Activated CD8-positive, alpha-beta memory T cell treated with anti-CD3 and anti-CD28 coated beads, Interleukin-2, amount 10 ng/mL, durations not matched to agents 7 days and 5 days (primary cell): ENCODE results near the gene MAML3. TPM values are rescaled to one million over a fixed set of nuclear protein-coding genes. Genes with fewer than 3 reads are reported as not detected.

Experiments used
- ATAC-seq: fragments of 150-1000 bp; cut with Tn5 transposase; one replicate; pipeline ENCODE4 v1.10.0; 2021; ENCODE audit warnings: moderate library complexity
- CTCF ChIA-PET: fragments of 350-600 bp; sonication (Branson Sonifier 250); formaldehyde crosslinking; loops from one replicate; lab custom pipeline; 2021; ENCODE audit warnings: antibody characterized with exemption; lab: Charles Lee
- DNase-seq: peaks from one replicate; pipeline ENCODE4 v3.0.0-alpha.2; 2020
- H3K27ac Mint-ChIP-seq: one replicate; pipeline ENCODE4 v1.8.0; 2021; ENCODE audit warnings: mild to moderate bottlenecking, mixed read lengths
- H3K27me3 Mint-ChIP-seq: one replicate; pipeline ENCODE4 v1.8.0; 2021; ENCODE audit warnings: mixed read lengths
- H3K36me3 Mint-ChIP-seq: one replicate; pipeline ENCODE4 v1.8.0; 2021; ENCODE audit warnings: mild to moderate bottlenecking, mixed read lengths
- H3K4me1 Mint-ChIP-seq: one replicate; pipeline ENCODE4 v1.8.0; 2021; ENCODE audit warnings: mixed read lengths
- H3K4me3 Mint-ChIP-seq: one replicate; pipeline ENCODE4 v1.8.0; 2021; ENCODE audit warnings: mild to moderate bottlenecking, moderate library complexity, mixed read lengths
- H3K9me3 Mint-ChIP-seq: one replicate; pipeline ENCODE4 v1.8.0; 2022; ENCODE audit warnings: low read depth, mixed read lengths
- total RNA-seq, 2 experiments: library from RNA; stranded (reverse); gene quantifications; one replicate each; pipeline ENCODE4 v1.2.3, GENCODE V29; 2021

Gene MAML3
- total RNA-seq, 2 experiments from 2014 or later: 1.8 to 4.3 TPM

DNA sequence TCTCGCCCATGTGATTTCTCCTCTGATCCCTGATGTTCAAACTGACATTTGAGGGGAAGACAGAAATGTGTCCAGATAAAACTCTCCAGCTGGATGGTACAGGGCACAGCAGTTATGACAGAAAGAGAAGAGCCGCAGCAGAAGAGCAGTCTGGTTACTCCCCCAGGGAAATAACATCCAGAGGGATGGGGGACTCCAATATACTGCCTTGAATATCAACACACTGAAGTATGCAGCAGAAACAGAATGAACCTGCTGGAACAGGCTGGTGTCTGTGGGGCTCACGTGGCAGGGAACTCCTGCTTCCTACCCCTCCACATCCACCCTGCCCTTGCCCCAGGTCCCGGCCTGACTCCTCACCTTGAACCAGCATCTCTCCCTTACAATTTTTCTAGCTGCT, 394.9 kb downstream of the MAML3 start:
- ATAC-seq: no peak
- Mint-ChIP-seq H3K9me3 (no peaks in the 10 kb centered on the region), H3K27ac (no peak overlapping the region), H3K36me3 (no peaks in the 10 kb centered on the region), H3K4me3 (no peak overlapping the region), H3K27me3 (peaks cover 14% of the 10 kb centered on the region), H3K4me1 (peaks cover 6% of the 10 kb centered on the region)
- no peak for DNase-seq
- CTCF ChIA-PET: no interaction called here

- DNase-seq (no peak), ATAC-seq (no peak)
- Mint-ChIP-seq H3K27ac (no peak overlapping the region), H3K9me3 (no peaks in the 10 kb centered on the region), H3K27me3 (peaks cover 14% of the 10 kb centered on the region), H3K36me3 (no peaks in the 10 kb centered on the region), H3K4me1 (peaks cover 6% of the 10 kb centered on the region), H3K4me3 (no peak overlapping the region)
- CTCF ChIA-PET: no interaction called here
These were observed 397.4 kb downstream of the MAML3 start for GRCh38 chr4:139756391-139757180.

- no peak overlapping the region for H3K4me3 Mint-ChIP-seq
- H3K27me3 Mint-ChIP-seq: peaks cover 13% of the 10 kb centered on the region
- CTCF ChIA-PET: interaction anchor here (1.0 kb wide), 1 partner anchor 19 kb away, joined by 3 read pairs; no protein-coding TSS in a partner anchor
- peaks cover 6% of the 10 kb centered on the region for H3K4me1 Mint-ChIP-seq
- H3K36me3 Mint-ChIP-seq: no peaks in the 10 kb centered on the region
- no peaks in the 10 kb centered on the region for H3K9me3 Mint-ChIP-seq
- DNase-seq (no peak), ATAC-seq (no peak)
- H3K27ac Mint-ChIP-seq: no peak overlapping the region
These were observed 399.0 kb downstream of the MAML3 start for GRCh38 chr4:139754938-139755337.

GRCh38 chr4:139753686-139754085, 400.3 kb downstream of the MAML3 start:
- no peaks in the 10 kb centered on the region for H3K36me3 Mint-ChIP-seq
- CTCF ChIA-PET: no interaction called here
- H3K4me3 Mint-ChIP-seq: no peak overlapping the region

DNA sequence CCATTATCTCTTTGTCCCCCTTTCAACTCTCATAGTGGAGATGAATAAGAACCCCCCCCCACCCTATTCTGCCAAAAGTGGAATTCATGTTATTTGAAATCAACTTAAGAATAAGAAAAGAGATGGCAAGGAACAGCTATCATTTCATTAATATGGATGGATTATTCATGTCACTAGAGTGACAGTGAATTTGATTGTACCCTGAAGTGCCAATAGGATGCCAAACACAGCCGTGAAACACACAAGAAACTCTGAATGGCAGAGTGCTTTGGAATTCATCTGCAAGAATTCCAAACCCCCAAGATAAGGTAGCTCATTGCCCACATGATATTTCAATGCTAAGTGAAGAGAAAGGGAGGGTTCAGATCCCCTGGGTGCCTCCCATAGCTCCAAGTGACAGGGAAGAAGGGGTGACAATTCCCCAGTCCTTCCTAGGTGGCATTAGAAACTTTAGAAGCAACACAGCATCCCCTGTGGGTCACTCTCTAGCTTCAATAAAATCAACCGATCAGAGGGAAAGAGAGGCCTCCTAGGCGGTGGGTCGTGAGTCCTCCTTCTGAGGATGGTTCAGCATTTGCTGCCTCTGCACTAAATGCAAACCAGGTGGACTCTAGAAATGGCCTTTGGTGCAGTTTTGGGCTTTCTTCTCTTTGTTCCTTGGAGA, 404.0 kb downstream of the MAML3 start:
- Mint-ChIP-seq H3K36me3 (no peaks in the 10 kb centered on the region), H3K4me3 (no peak overlapping the region), H3K4me1 (peaks cover 9% of the 10 kb centered on the region), H3K27me3 (peaks cover 14% of the 10 kb centered on the region), H3K9me3 (no peaks in the 10 kb centered on the region), H3K27ac (no peak overlapping the region)
- DNase-seq (no peak), ATAC-seq (no peak)
- CTCF ChIA-PET: interaction anchor here (0.6 to 1.4 kb wide), 2 partner anchors 60 to 157 kb away, joined by 3 read pairs; no protein-coding TSS in a partner anchor

More at GRCh38 chr4:139753686-139754085, 400.3 kb downstream of the MAML3 start:
- no peak for ATAC-seq
- Mint-ChIP-seq H3K27ac (no peak overlapping the region), H3K4me1 (peaks cover 11% of the 10 kb centered on the region), H3K27me3 (peaks cover 7% of the 10 kb centered on the region), H3K9me3 (no peaks in the 10 kb centered on the region)
- no peak for DNase-seq

DNA sequence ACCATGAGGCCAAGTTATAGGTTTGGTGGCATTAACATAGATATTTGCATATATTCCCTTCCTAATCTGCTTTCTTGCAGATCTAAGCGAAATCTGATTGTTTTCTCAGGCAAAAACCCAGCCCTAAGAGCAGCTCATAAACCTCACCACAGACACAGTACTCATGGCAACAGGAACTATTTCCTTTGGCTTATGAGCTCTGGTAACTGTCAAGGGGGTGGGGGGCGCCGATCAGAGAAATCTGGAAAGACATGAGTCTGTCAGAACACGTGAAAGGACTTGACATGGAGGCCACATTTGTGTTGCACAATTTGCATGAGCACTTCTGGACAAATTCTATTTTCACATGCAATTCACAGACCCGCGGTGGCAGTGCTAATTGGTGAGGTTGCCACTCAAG, 404.6 kb downstream of the MAML3 start:
- peaks cover 9% of the 10 kb centered on the region for H3K4me1 Mint-ChIP-seq
- CTCF ChIA-PET: interaction anchor here (1.4 kb wide), 1 partner anchor 61 kb away, joined by 3 read pairs; no protein-coding TSS in a partner anchor
- peaks cover 15% of the 10 kb centered on the region for H3K27me3 Mint-ChIP-seq
- H3K27ac Mint-ChIP-seq: no peak overlapping the region
- H3K4me3 Mint-ChIP-seq: no peak overlapping the region
- ATAC-seq (no peak), DNase-seq (no peak)
- H3K9me3 Mint-ChIP-seq: no peaks in the 10 kb centered on the region
- no peaks in the 10 kb centered on the region for H3K36me3 Mint-ChIP-seq

GRCh38 chr4:139746431-139747171, 407.4 kb downstream of the MAML3 start:
- CTCF ChIA-PET: no interaction called here
- no peaks in the 10 kb centered on the region for H3K36me3 Mint-ChIP-seq

DNA sequence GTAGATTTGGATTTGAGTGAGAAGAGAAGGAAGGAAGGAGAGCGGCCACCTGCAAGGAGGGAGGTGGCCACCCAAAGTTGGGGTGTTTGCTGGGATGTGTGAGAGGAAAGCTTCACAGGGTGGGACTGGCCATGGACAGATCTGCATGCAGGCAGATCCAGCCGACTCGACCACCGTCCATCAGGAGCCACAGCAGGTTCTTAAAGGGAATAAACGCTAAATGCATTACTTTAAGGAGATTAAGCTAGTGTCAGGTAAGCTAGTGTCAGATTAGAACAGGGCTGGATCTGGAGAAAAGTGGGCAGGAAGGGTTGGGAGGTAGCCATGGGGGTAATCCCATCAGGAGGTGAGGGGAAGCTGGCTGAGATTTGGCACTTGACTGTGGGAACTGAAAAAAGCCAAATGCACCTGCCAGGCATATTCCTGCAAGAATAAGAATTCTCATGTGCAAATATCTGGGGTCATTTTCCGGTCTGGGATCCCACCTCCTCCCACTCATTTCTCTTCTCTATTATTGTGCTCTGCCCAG, 408.8 kb downstream of the MAML3 start:
- H3K4me1 Mint-ChIP-seq: peaks cover 9% of the 10 kb centered on the region
- no peak overlapping the region for H3K27ac Mint-ChIP-seq
- no peaks in the 10 kb centered on the region for H3K9me3 Mint-ChIP-seq
- no peak overlapping the region for H3K4me3 Mint-ChIP-seq
- ATAC-seq (no peak), DNase-seq (no peak)
- H3K27me3 Mint-ChIP-seq: peaks cover 13% of the 10 kb centered on the region
- CTCF ChIA-PET: no interaction called here
- H3K36me3 Mint-ChIP-seq: no peaks in the 10 kb centered on the region

More at GRCh38 chr4:139746431-139747171, 407.4 kb downstream of the MAML3 start:
- peaks cover 9% of the 10 kb centered on the region for H3K4me1 Mint-ChIP-seq
- no peak overlapping the region for H3K4me3 Mint-ChIP-seq
- no peaks in the 10 kb centered on the region for H3K9me3 Mint-ChIP-seq
- ATAC-seq: no peak
- H3K27ac Mint-ChIP-seq: no peak overlapping the region
- no peak for DNase-seq
- H3K27me3 Mint-ChIP-seq: peaks cover 15% of the 10 kb centered on the region

DNA sequence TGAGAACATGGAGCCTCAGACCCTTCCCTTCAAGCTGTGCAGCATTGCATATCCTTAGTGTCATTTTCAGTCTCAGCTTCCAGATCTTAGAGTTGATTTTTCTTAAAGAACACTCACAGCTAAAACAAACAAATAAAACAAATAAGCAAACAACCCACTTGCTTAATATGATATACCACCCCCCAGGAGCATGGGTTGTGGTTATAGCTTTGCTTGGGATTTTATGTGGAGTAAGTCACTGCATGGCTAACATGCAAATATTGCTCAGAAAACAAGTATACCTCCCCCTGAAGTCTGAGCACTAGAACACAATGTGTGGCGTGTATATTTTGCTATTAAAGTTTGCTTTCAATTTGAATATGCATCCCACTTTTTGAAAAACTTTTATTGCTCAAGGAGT, 409.8 kb downstream of the MAML3 start:
- CTCF ChIA-PET: no interaction called here

GRCh38 chr4:139743027-139743426, 411.0 kb downstream of the MAML3 start:
- no peak overlapping the region for H3K27ac Mint-ChIP-seq
- ATAC-seq: no peak
- no peak for DNase-seq
- H3K4me1 Mint-ChIP-seq: peaks cover 2% of the 10 kb centered on the region
- H3K4me3 Mint-ChIP-seq: no peak overlapping the region
- no peaks in the 10 kb centered on the region for H3K9me3 Mint-ChIP-seq
- H3K27me3 Mint-ChIP-seq: peaks cover 11% of the 10 kb centered on the region
- CTCF ChIA-PET: no interaction called here
- H3K36me3 Mint-ChIP-seq: no peaks in the 10 kb centered on the region

More for the DNA sequence above, 409.8 kb downstream of the MAML3 start:
- H3K36me3 Mint-ChIP-seq: no peaks in the 10 kb centered on the region
- H3K4me3 Mint-ChIP-seq: no peak overlapping the region
- ATAC-seq (no peak), DNase-seq (no peak)
- peaks cover 15% of the 10 kb centered on the region for H3K27me3 Mint-ChIP-seq
- peaks cover 8% of the 10 kb centered on the region for H3K4me1 Mint-ChIP-seq
- H3K27ac Mint-ChIP-seq: no peak overlapping the region
- H3K9me3 Mint-ChIP-seq: no peaks in the 10 kb centered on the region

GRCh38 chr4:139740531-139741041, 413.4 kb downstream of the MAML3 start:
- ATAC-seq (no peak), DNase-seq (no peak)
- H3K9me3 Mint-ChIP-seq: no peaks in the 10 kb centered on the region
- peaks cover 2% of the 10 kb centered on the region for H3K4me1 Mint-ChIP-seq
- no peaks in the 10 kb centered on the region for H3K36me3 Mint-ChIP-seq
- peaks cover 31% of the 10 kb centered on the region for H3K27me3 Mint-ChIP-seq
- CTCF ChIA-PET: no interaction called here
- no peak overlapping the region for H3K27ac Mint-ChIP-seq
- H3K4me3 Mint-ChIP-seq: no peak overlapping the region

- no peak overlapping the region for H3K27ac Mint-ChIP-seq
- no peak for ATAC-seq
- no peak overlapping the region for H3K4me3 Mint-ChIP-seq
- no peaks in the 10 kb centered on the region for H3K36me3 Mint-ChIP-seq
- peaks cover 3% of the 10 kb centered on the region for H3K4me1 Mint-ChIP-seq
- peaks cover 33% of the 10 kb centered on the region for H3K27me3 Mint-ChIP-seq
- CTCF ChIA-PET: interaction anchor here (0.6 kb wide), 2 partner anchors 47 to 341 kb away, joined by 3 read pairs; no protein-coding TSS in a partner anchor
- no peak for DNase-seq
- H3K9me3 Mint-ChIP-seq: no peaks in the 10 kb centered on the region
These were observed 413.9 kb downstream of the MAML3 start for GRCh38 chr4:139740121-139740520.
